ENCODE measurements around the gene OCA2.

GRCh38 chr15:27870320-27870719 is 228.8 kb downstream of the OCA2 start:
- TF ChIP-seq CTCF (IDR thresholded peaks at IDR 0.05; ENCODE audit: low read length), result no peak
- TF ChIP-seq EZH2phosphoT487 (IDR thresholded peaks at IDR 0.05; ENCODE audit: low read length), result no peak
- TF ChIP-seq EZH2 (optimal IDR thresholded peaks at IDR 0.05; ENCODE audit: low read depth, low read length), result no peak
